GM18858 (cell line): ENCODE results near the gene DCAF5.
"Not testable (repeated sequence)": the region's sequence is repeated elsewhere in the genome, so short reads cannot be mapped to it uniquely, and the experiment has no call there.

Experiments
- ATAC-seq: cut with Tn5 transposase; IDR thresholded peaks from one replicate; pipeline ENCODE4 v1.9.1; 2021; ENCODE audit not compliant: unreplicated experiment

Gene DCAF5

DNA sequence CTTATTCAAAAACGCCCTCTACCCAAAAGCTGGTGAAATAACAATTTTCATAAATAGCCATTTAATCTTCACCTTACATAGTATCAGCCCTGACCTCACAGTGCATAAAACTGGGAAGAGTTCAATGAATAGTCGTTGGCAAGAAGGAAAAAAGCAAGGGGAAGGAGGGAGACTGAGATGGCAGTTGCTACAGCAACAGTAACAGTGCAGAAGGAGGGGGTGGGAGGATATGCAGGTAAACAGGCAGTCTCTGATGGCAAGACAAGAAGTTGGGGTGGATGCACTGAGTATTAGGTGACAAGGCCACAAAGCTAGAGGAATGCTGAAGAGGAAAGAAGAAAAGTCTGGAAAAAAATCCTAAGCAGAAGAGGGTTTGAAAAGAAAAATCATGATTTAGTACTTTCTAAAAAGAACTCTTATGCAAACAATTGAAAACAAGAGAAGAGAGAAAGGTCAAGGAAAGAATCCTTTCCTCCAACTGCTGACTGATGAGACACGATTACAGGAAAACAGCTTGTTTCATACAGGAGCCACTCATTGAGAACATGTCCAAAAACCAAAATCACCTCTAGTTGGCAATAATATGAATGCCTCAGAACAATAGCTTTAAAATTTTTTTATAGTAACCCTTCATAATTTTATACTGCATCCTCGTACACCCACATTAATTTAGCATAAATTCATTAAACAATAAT, 56.0 kb downstream of the DCAF5 start:
- ATAC-seq, result no peak

DNA sequence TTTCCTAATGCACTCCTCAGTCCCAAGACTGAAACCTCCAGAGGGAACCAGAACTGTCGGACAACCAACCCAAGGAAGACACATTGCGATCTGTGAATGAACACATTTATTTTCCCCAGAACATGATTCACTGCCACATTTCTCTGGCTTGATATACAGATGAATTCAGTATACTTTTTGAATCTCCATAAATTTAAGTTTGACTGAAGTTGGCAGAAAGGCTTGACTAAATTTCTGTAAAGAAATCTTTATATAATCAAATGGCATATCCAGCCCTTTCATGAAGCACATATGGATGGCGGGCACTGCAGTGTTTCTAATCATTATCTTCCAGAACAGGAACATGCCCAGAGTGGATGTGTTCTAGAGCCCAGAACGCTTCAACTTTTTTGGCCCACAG, 56.7 kb downstream of the DCAF5 start:
- no peak for ATAC-seq

DNA sequence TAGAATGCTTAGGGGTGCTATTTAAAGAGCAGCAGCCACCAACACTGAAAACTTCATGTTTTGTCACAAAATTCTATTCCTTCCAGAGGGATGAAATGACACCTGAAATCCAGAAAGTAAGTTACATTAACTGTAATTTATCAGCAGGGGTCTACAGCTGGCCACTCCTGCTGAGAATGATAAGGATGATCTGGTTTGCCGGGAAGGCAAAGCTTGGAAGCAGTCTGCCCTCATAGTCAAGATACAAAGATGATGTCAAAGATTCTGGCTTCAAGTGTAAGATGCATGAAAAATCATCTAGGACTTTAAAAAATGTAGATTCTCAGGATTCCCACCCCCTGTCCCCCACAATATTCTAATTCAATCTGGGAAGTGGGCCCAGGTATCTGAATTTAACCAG, 58.4 kb downstream of the DCAF5 start:
- no peak for ATAC-seq

DNA sequence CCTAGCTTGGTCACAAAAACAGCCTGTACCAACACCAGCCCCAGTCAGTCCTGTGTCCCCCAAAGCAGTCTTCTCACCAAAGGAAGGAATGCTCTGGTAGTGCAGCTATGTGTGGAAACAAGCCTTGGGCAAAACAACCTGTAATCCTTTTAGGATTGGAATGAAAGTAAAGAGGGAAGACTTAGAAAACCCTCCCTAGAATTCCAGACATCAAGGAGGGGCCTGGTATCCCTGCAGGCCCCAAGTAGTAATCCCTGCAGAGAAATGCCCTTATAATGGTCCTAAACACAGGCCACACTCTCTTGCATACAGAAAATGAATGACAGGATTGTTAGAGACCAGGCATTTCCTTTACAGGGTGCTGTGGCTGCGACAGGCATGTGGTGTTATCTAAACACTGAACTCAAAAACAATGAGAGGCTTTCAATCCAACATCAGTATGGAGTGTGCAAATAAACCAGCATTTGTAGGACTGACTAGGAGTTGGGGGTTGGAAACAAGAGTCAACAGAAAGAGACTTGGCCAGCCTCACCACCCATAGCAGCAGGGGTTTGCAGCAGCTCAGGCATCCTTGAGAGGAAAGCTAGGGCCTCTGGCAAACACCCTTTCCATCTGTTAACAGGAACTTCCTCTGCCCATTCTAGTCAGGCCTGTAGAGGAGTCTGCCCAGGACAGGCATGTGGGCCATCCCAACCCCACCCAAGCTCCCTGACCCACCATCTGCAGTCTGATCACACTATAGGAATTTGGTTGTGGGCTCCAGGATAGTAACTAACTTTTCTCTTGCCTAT, 59.1 kb downstream of the DCAF5 start:
- ATAC-seq, result no peak

DNA sequence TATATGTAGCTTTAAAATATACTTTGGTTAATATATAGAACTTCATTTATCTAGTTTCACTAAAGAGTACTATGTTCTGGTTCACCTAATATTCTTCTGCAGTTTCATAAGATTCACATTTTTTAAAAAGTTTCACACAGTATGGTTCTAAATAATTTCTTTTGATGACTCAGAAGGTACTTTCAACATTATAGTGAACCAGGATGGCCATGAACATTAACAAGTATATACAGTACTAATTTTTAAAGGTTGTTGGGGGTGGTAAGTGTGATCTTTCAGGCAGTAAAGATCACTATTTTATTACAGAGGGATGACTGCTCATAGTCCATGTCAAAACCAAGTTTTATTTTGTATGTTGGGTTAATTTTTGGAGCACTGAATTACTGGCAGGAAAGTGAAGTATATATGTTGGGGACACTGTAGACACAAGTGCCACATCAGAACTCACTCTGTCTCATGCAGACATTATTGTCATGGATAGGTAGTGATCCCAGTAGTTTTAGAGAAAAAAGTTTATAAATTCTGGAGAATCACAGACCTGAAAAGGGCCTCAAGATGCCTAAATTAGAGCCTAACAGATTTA, 60.0 kb downstream of the DCAF5 start:
- no peak for ATAC-seq

DNA sequence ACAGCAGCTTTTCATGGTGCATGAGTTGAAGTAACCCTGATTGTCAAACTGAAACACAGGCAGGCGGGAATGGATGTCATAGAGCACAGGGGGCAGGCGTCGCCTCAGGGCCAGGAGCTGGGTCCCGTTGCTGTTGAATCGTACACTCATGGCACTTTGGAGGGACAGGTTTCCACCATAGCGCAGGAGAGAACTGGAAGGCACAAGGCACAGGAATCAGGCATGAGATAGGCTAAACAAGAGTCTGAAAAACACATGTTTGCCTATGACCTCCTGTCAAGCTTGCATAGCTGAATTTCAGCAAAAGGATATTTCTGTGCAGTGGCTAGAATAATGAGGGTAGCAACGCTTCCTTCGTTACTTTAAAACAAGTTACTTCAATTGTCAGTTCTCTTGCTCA, 61.2 kb downstream of the DCAF5 start:
- no peak for ATAC-seq

DNA sequence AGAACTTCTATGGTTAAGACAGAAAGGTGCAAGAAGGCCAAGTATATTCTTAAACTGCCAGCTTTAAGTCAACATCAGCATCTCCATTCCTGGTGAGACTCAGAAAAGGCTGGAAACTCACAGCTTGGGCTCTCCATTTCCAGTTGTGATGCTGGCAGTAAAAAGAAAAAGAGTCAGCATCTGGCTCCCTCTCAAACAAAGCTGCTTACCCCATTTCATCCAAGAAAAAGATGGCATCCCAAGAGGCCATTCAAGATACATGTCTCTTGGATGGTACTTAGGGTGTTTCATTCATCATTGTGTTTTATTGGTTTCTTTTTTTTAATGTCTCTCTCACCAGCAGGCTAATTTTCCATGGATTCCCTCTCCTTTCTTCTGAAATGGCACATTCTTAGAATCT, 61.9 kb downstream of the DCAF5 start:
- ATAC-seq, result no peak

DNA sequence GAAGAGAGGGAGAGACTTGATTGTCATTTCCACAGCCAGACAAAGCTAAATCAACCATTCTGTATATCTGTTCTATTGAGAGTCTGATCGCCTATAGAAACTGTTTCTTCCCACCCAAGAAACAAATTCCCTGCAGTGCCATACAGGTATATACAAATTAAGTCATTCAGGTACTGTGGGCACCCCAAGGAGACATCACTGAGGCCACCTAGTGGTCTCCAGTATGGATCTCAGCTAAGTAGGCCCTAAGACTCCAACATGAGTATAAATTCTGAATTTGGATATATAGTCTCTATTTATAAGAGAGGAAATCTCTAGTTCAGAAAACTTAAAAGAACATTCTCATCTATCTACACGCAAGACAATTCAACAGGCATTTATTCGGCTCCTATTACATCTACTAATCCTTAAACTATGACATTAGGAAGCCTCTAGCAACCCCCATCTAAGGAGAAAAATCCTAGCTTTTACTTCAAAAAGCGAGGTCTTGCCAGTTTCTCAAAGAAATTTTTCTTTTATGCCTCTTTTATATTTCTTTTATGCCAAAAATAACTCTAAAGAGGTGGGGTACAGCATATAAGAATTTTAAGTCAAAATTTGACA, 62.6 kb downstream of the DCAF5 start:
- ATAC-seq, result no peak

DNA sequence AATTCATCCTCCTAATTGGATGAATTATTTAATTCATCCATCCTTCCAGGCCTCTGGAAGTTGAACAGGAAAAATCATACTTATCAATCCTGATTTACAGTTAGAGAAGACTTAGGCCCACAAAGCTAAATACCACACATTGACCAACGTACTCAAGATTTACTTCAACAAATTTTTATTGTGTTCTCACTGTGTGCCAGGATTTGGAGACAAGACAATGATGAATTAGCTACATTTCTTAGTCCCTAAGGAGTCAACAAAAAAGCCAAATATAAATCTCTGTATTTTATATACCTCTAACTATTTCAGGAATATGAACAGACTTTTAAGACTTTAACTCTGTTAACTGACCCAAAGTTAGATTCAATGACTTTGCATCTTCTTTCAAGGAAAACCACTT, 63.9 kb downstream of the DCAF5 start:
- ATAC-seq, result no peak

DNA sequence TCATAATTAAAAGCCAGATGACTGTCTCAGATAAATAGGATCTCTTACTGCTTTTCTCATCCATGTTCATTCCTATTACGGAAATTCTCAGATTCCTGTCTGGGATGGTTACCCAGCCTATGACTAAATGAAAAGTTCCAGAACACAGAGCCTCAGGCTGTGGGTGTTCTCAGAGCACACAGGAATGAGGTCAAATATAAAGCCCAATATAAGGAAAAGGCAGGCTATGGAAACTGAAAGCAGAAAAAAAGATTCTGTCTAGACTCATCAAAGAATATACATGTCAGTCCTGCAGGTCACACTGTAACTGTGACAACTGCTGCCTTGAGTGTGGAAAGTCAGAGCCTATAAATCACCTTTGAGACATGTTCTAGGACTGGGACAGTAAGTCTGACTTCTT, 64.3 kb downstream of the DCAF5 start:
- no peak for ATAC-seq

DNA sequence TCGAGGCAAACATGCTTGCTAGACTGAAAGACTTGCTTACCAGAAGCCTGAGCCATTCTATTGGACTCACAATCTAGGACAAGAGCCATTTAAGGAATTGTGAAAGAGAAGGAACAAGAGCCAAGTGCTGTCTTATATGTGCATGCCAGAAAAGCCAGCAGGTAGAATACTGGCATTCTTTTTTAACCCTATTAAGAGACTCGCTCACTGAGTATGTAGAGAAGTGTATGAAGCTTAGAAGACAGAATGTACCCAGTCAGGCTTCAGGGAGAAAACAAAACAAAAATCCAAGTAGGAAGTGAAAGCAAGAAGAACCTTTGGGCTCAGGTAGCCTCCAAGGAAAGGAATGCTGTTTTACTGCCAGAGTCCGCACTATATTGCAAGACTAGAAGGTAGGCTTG, 65.9 kb downstream of the DCAF5 start:
- no peak for ATAC-seq

DNA sequence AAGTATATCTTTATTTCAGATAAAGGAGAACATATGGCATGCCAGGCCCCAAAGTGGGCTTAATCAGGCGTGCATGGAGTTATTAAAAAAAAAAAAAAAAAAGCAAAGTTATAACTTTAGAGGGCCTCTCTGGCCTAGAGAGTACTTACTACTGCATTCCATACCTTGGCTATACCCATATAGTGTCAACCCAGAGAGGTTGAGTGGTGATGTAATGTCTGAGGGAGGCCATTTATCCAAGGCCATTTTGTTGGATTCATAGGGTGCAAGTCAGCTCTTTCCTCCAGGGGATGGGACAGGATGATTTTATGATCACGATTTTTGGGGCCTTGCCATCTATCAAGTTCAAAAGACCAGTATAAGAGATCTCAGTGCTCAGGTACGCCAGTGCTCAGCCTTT, 66.4 kb downstream of the DCAF5 start:
- ATAC-seq, result no peak

DNA sequence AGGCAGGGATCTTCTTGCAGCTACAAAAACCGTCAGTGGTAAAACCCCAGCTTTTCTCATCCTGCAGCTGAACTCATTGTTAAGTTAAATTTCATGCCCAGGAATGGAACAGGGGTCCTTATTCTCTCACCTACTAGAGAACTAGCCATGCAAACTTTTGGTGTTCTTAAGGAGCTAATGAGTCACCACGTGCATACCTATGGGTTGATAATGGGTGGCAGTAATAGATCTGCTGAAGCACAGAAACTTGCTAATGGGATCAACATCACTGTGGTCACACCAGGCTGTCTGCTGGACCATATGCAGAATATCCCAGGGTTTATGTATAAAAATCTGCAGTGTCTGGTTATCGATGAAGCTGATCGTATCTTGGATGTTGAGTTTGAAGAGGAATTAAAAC, 68.9 kb downstream of the DCAF5 start:
- no peak for ATAC-seq

DNA sequence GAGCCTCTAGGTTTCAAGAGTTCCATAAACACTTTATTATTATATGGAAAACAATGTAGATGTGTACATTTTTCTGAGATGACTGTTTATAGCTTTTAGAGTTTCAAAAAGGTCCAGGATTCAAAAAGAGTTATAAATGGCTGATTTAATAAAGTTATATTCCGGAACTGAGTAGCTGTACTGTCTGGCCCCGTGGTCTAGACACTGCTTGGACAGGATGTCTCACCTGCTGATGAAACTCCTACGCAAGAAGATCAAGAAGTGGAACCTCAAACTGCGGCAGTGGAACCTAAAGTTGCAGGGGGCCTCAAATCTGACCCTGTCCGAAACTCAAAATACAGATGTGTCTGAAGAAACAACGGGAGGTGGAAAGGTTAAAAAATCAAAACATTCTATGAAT, 69.7 kb downstream of the DCAF5 start:
- ATAC-seq, result no peak

DNA sequence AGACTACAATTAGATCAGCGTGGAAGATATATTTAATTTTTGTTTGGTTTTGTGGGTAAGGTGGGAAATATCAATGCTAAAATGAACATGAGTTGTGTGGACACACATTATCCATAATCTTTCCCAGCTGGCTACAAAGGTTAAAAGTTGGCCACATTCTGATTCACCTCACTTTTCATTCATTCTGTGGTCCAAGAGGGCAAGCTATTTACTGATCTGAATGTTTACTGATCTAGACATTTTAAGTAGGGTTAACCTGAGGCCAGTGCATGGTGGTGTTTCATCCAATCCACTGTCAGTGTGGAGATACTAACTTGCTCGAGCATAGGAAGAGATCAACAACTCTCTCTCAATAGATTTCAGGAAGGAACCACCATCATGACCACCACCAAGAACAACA, 71.6 kb downstream of the DCAF5 start:
- no peak for ATAC-seq

DNA sequence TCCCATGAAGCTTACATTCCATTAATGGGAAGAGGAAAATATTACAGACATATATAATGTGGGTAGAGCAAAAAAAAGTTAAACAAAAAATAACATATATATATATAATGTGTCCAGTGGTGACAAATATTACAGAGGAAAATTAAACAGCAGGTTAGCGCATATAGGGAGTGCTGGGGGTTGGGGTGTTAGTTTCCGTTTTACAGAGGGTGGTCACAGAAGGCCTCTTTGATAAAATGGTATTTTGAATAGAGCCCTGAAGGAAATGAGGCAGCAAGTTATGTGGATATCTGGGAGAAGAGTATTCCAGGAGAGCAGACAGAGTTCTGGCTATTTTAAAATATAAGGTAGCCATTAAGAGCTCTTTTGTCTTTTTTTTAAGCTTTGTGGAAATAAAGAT, 73.2 kb downstream of the DCAF5 start:
- no peak for ATAC-seq

DNA sequence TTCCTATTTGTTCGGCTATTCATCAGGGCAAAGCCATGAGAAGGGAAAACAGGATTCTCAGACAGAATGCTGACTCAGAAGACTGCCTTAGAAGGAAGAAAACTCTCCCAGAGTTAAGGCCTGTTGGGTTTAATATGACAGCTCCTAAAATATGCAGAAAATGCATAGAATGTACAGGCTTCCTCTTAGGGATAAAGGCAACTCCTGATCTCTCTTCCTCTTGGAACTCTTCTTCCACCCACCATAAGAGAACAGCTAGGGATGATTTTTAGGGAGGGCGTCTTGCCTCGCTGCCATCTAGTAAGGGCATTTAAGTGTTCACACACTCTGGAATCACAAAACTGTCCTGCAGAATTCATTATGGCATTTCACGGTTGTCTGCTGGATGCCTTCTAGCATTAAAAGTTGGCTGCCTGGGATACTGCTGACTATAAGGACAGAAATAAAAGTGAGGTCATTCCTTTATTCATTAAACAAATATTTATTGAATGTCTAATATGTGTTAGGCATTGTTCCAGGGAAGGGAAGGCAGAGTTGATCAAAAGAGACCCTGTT, 73.7 kb downstream of the DCAF5 start:
- no peak for ATAC-seq

DNA sequence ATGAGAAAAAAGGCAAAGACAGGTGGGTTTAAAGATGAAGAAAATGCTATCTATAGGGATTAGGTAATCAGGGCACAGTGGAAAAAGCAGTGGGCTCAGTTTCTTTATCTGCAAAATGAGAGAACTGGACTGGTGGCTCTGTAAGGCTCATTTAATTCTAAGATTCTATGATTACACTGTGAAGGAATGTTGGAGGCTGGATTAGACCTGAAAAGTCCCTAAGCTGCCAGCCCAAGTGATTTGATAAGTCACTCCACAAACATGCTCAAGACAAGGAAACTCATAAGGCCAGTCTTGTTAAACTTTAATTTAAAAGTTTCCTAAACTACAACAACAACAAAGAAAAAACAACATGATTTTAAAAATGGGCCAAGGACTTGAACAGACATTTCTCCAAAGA, 75.1 kb downstream of the DCAF5 start:
- ATAC-seq, result no peak

DNA sequence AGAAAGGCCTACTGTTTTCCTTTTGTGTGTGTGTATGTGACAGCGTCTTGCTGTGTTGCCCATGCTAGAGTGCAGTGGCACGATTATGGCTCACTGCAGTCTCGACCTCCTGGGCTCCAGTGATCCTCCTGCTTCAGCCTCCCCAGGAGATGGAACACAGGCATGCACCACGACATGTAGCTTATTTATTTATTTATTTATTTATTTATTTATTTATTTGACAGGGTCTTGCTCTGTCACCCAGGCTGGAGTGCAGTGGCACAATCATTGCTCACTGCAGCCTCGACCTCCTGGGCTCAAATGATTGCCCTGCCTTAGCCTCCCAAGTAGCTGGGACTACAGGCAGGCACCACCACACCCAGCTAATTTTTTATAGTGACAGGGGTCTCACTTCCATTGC, 75.7 kb downstream of the DCAF5 start:
- ATAC-seq, result not testable (repeated sequence)

DNA sequence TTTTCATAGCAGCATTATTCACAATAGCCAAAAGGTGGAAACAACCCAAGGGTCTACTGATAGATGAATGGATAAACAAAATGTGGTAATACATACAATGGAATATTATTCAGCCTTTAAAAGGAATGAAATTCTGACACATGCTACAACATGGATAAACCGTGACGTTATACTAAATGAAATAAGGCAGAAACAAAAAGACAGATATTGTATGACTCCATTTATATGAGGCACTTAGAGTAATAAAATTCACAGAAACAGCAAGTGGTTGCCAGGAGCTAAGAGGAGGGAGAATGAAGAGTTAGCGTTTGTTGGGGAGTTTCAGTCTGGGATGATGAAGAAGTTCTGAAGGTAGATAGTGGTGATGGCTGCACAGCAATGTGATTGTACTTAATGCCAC, 76.6 kb downstream of the DCAF5 start:
- ATAC-seq, result no peak

DNA sequence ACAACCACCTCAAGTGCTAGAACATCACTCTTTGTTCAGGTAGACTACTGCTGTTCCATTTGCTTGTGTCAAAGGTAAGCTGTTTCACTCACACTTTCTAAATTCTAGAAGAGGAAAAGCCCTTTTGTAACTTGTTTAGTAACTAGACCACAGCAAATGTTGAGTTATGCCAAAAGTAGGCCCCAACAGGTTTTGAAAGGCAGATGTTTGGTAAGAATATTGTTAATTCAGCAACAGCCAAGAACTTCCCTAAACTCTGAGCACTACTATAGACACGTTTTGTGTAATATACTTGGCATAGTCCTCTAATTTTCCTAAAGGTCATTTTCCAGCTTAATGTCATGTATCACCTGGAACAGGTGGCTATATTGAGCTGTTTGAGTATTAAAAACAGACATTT, 79.0 kb downstream of the DCAF5 start:
- ATAC-seq, result no peak

DNA sequence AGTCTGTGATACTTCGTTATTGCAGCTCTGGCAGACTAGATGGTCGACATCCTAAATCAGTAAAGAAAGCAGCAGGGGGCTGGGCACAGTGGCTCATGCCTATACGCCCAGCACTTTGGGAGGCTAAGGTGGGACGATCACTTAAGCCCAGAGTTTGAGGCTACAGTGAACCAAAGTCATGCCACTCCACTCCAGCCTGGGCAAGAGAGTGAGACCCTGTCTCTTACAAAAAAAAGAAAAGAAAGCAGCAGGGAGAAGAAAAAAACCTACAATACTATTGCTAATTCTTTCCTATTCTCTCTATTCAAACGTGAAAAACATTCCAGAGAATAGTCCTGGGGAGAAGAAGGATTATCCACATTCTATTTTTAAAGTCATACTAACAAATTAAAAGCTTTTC, 79.5 kb downstream of the DCAF5 start:
- ATAC-seq, result no peak
